ENCODE data around the gene L2HGDH. TPM values are rescaled to one million over a fixed set of nuclear protein-coding genes. Genes with fewer than 3 reads are reported as not detected.

L2HGDH gene
- total RNA-seq, 1 experiment from 2014 or later: 16.9 TPM

DNA sequence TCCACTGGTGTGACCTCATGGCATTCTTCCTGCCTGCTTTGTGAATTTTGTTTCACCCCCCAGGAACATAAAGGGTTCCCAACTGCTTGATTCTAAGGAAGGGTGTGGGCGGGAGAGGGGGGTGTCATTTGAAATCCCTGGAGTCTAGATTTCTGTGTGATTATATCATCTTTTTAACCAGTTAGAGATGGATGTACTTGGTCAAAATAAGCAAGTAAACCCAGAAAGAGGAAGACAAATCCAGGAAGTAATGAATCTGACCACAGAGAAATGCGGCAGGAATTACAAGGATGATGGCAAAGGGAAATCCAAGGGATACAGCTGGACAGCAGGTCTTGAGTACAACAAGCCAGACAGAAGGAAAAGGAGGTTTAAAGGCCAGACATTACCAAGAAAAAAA, 38.9 kb upstream of the L2HGDH start:
- POLR2A ChIA-PET: no interaction called here
- RAD21 ChIA-PET (ENCODE audit: low non-redundant PET in 1 of 2, low total read pairs in 2 of 2, uncharacterized antibody in 2 of 2, unreplicated experiment in 2 of 2): no interaction called here
- no peak overlapping the region for H3K27ac ChIP-seq (ENCODE audit: low read depth, low read length)
- H3K36me3 ChIP-seq (ENCODE audit: control insufficient read depth in 1 of 2, insufficient read depth in 2 of 2, low read length in 2 of 2): no peaks in the 10 kb centered on the region
- H3K4me1 ChIP-seq (ENCODE audit: control insufficient read depth in 1 of 2, insufficient read depth in 2 of 2, low read length in 2 of 2): peaks cover 0 to 10% of the 10 kb centered on the region in 2 experiments; a peak in 2 of 4 replicates
- no peaks in the 10 kb centered on the region for H3K27me3 ChIP-seq (ENCODE audit: insufficient read depth, low read length)
- no peak for DNase-seq (ENCODE audit: low read depth, low spot score)
- no peaks in the 10 kb centered on the region for H4K20me1 ChIP-seq (ENCODE audit: insufficient read depth)
- no peaks in the 10 kb centered on the region for H3K9me3 ChIP-seq (ENCODE audit: control insufficient read depth in 1 of 2, insufficient read depth in 1 of 2, low read depth in 1 of 2, low read length in 2 of 2)
- H3K4me3 ChIP-seq (replicated peaks in 1 of 2; ENCODE audit: low read depth in 1 of 2, low read length in 2 of 2): no peak overlapping the region
- no peaks in the 10 kb centered on the region for H3K79me2 ChIP-seq (ENCODE audit: insufficient read depth, low read length)
- no peak for ATAC-seq
- TF ChIP-seq EGR1 (IDR thresholded peaks at IDR 0.05; ENCODE audit: low read depth): no peak
- TF ChIP-seq, protein P1, sequence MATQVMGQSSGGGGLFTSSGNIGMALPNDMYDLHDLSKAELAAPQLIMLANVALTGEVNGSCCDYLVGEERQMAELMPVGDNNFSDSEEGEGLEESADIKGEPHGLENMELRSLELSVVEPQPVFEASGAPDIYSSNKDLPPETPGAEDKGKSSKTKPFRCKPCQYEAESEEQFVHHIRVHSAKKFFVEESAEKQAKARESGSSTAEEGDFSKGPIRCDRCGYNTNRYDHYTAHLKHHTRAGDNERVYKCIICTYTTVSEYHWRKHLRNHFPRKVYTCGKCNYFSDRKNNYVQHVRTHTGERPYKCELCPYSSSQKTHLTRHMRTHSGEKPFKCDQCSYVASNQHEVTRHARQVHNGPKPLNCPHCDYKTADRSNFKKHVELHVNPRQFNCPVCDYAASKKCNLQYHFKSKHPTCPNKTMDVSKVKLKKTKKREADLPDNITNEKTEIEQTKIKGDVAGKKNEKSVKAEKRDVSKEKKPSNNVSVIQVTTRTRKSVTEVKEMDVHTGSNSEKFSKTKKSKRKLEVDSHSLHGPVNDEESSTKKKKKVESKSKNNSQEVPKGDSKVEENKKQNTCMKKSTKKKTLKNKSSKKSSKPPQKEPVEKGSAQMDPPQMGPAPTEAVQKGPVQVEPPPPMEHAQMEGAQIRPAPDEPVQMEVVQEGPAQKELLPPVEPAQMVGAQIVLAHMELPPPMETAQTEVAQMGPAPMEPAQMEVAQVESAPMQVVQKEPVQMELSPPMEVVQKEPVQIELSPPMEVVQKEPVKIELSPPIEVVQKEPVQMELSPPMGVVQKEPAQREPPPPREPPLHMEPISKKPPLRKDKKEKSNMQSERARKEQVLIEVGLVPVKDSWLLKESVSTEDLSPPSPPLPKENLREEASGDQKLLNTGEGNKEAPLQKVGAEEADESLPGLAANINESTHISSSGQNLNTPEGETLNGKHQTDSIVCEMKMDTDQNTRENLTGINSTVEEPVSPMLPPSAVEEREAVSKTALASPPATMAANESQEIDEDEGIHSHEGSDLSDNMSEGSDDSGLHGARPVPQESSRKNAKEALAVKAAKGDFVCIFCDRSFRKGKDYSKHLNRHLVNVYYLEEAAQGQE (IDR thresholded peaks at IDR 0.05; ENCODE audit: low read depth): no peak
- no peak for TF ChIP-seq ZFX (IDR thresholded peaks at IDR 0.05)
- TF ChIP-seq FOSL1 (IDR thresholded peaks at IDR 0.05; ENCODE audit: low read depth): no peak
- no peak for TF ChIP-seq ZBTB33 (IDR thresholded peaks at IDR 0.05; ENCODE audit: extremely low read depth, insufficient replicate concordance, low read length)
- no peak for TF ChIP-seq SRF (IDR thresholded peaks at IDR 0.05; ENCODE audit: low read depth)
- TF ChIP-seq TCF7L2 (IDR thresholded peaks at IDR 0.05; ENCODE audit: borderline replicate concordance, extremely low read depth, insufficient read depth, insufficient read length): no peak
- TF ChIP-seq JUND (IDR thresholded peaks at IDR 0.05): no peak
- TF ChIP-seq MAX (IDR thresholded peaks at IDR 0.05): no peak
- TF ChIP-seq, protein P2, sequence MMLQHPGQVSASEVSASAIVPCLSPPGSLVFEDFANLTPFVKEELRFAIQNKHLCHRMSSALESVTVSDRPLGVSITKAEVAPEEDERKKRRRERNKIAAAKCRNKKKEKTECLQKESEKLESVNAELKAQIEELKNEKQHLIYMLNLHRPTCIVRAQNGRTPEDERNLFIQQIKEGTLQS (IDR thresholded peaks at IDR 0.05): no peak
- TF ChIP-seq ZNF274 (IDR thresholded peaks at IDR 0.05; ENCODE audit: low read depth, low read length): no peak
- no peak for TF ChIP-seq SIN3A (IDR thresholded peaks at IDR 0.05; ENCODE audit: low read depth)
- TF ChIP-seq EZH2phosphoT487 (IDR thresholded peaks at IDR 0.05; ENCODE audit: borderline replicate concordance): no peak
- TF ChIP-seq, protein P3, sequence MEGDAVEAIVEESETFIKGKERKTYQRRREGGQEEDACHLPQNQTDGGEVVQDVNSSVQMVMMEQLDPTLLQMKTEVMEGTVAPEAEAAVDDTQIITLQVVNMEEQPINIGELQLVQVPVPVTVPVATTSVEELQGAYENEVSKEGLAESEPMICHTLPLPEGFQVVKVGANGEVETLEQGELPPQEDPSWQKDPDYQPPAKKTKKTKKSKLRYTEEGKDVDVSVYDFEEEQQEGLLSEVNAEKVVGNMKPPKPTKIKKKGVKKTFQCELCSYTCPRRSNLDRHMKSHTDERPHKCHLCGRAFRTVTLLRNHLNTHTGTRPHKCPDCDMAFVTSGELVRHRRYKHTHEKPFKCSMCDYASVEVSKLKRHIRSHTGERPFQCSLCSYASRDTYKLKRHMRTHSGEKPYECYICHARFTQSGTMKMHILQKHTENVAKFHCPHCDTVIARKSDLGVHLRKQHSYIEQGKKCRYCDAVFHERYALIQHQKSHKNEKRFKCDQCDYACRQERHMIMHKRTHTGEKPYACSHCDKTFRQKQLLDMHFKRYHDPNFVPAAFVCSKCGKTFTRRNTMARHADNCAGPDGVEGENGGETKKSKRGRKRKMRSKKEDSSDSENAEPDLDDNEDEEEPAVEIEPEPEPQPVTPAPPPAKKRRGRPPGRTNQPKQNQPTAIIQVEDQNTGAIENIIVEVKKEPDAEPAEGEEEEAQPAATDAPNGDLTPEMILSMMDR (IDR thresholded peaks at IDR 0.05 in 2 of 3, conservative IDR thresholded peaks at IDR 0.05 in 1 of 3; ENCODE audit: borderline replicate concordance in 1 of 3, insufficient read depth in 1 of 3, low read depth in 2 of 3, low read length in 2 of 3): no peak
- CTCF ChIA-PET: no interaction called here
- no peak overlapping the region for H2AFZ ChIP-seq (ENCODE audit: low read depth, low read length, poor library complexity, severe bottlenecking)
- BruUV-seq (replicated peaks): no TSS peak
- no peaks in the 10 kb centered on the region for H3K9me2 ChIP-seq (ENCODE audit: insufficient read depth)
- no peak overlapping the region for H3K4me2 ChIP-seq (ENCODE audit: low read length)
- no peak overlapping the region for H3K9ac ChIP-seq (ENCODE audit: low read length)
- intact Hi-C loops (cut with micrococcal nuclease): no loop called here

Measured in HCT116 (cell line).